Activated naive CD4-positive, alpha-beta T cell (primary cell): Measurements from ENCODE around the gene BANK1.
A peak's percentile ranks its signal among the peaks of the same experiment; 100 is the strongest.

ENCODE experiments used
- DNase-seq, 4 experiments: peaks; one replicate each; lab custom pipeline; 2025; lab: John Stamatoyannopoulos, UW

BANK1 gene

GRCh38 chr4:101790521-101791181 lies at the start of gene BANK1:
Gene BANK1 (plus strand): TSS chr4:101790730. CDS start chr4:101790881, 151 bp downstream.
- peak in 2 of 4 experiments; percentile 5 to 20 for DNase-seq

- no peak for DNase-seq
Measured at GRCh38 chr4:101753721-101754120, 36.8 kb upstream of the BANK1 start.

GRCh38 chr4:101756181-101756580 lies 34.3 kb upstream of the BANK1 start:
- no peak for DNase-seq

- DNase-seq, result no peak
Measured at GRCh38 chr4:101761405-101761804, 29.1 kb upstream of the BANK1 start.

GRCh38 chr4:101762025-101762424 lies 28.5 kb upstream of the BANK1 start:
- DNase-seq, result no peak

DNA sequence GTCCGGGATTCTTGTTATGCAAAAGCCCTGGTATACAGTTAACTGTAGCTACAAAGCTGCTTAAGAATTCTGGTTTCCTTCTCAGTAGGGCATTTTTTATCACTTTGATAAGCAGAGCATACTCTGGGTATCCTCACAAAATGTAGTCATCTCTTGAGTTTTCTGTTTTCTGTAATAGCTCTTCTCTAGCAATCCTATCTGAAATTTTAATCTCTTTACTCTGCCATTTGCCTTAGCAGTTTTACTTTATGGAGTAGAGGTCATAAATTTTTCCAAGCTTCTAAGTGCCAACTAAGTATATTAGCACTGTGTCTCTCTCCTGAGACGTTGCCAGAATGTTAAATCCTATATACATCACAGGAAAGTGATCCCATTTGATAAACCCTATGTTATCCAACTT lies 28.0 kb upstream of the BANK1 start:
- DNase-seq, result no peak

- DNase-seq, result no peak
Measured at GRCh38 chr4:101763576-101763975, 27.0 kb upstream of the BANK1 start.

DNA sequence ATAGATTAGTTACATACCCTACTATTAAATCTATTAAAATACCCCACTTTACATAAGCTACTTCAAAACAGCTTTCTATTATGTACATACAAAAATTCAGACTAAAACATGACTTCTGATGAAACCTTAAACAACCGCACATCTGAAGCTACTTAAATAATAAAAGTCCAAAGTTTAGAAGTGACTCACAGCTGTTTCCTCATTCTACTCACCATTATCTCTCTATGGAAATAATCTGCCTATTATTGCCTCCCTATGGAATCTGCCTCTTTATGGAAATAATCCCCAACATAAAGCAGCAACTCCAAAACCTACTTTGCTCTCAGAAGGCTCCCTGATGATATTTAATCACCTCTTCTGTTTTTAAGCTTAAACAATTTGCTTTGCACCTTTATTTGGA lies 15.7 kb upstream of the BANK1 start:
- DNase-seq, result no peak

GRCh38 chr4:101777431-101777830 lies 13.1 kb upstream of the BANK1 start:
- DNase-seq, result no peak

GRCh38 chr4:101780284-101780683 lies 10.2 kb upstream of the BANK1 start:
- DNase-seq, result no peak

- DNase-seq, result no peak
Measured at GRCh38 chr4:101782546-101782945, 8.0 kb upstream of the BANK1 start.

DNA sequence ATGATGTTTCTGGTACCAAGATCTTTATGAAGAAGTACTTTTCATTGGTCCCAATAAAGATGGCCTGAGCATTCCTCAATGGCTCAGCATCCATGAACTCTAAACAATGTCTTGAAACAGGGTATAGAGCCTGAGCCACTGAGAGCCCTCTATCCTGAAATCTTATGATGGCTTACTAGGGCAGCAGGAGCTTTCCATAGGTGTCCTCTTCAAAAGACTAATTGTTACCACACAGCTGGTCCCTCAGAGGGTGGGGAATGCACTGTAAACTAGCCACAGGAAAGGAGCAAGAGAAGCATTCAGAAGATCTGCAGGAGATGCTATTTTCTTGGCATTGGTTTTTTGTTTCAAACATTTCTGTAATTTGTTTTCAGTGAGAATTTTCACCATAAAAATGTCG lies 5.6 kb upstream of the BANK1 start:
- no peak for DNase-seq

GRCh38 chr4:101785486-101785885 lies 5.0 kb upstream of the BANK1 start:
- no peak for DNase-seq

DNA sequence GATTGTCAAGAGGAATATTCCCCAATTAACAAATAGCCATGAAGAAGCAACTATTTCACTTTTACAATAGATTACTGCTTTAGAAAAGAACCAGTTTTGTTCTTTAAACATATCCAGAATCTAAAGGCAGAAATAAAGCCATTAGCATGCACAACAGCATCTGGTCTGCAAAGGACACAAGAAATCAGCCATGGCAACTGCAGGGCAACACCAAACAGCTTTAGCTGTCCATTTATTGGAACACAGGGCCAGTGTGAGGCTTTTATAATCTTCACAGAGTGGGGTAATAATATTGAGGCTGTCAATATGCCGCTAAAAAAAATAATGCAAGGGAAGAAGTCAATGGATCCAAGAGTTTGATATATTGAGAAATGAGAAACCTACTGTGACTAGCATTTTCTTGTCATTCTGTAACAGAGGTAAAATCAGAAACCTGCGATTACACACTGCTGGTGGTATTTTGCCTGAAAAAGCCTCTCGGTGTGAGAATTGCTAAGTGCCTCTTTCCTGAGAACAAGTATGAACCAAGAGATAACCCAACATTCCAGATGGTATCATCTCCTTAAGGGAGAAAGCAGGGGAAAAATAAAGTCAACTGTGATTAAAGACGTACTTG lies 2.7 kb upstream of the BANK1 start:
- DNase-seq, result no peak

DNA sequence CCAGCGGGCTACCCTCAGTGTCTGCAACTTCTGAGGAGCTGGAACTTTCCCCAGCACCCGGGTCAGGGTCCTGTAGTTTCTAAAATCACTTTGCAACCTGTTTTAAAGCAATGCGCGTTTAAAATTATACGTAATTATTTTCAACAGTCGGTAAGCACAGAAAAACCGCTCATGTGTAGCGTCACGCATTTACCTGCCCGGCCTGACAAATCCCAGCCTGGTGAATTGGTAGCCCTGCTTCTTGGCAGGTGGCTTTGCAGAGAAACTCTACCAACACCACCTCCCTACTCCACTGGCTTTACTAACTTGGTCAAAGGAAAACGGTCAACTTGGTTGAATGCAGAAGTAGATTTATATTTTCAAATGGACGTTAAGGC lies 640 bp downstream of the BANK1 start:
- DNase-seq, result no peak

DNA sequence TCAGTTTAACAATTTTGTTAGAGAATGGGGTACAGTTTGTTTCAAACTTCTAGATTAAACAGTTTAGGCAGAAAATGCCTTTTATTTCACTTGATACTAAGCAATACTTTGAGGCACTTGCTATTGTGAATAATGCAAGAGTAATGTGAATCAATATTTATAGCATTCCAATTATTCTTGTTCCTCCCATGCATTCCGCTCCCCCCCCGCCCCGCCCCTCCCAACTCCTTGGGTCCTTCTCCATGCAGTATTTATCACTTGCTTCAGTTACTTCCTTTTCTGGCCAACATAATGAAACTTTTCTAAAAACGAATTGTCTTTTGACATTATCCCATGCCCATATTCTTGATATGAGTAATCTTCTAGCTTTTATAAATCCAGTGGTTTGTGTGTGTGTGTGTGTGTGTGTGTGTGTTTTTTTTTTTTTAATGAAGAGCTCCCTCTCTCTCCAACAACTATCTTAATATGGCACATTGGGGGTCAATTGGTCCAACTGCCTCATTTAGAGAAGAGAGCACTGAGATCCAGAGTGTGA lies 1.6 kb downstream of the BANK1 start:
- no peak for DNase-seq

DNA sequence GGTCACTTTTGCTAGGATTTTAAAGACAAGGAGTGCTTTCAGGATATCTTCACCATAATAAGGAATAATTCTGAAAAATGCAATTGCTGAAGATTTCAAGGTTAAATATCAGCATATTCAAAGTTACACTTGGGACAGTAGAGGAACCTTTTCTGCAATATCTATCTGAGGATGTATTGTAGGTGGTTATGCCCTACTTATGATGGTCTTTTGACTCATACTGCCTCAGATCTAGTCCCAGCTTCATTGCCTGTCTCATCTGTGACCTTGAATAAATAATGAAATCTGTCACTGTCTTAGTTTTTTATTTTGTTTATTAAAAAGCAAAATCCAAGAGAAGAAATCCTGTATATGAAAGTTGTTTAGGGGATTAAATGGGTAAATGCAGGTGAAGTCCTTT lies 2.9 kb downstream of the BANK1 start:
- DNase-seq, result no peak

DNA sequence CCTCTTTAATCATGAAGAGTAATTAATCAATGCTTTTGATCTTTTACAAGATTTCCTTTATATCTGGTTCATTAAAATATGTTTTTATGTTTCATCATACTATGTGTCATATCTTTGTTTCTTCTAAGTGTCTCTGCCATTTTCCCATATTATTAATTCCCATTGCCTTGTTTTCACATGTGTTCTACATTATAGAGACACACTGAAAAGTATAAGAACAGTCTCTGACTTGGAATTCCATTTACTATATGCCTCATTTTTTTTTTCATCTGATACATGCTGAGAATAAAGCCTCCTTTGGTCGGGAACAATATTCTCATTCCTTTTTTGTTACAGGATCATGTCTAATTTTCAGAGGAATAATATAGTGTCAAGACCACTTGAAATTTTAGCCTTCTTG lies 4.3 kb downstream of the BANK1 start:
- DNase-seq, result no peak

- no peak for DNase-seq
Measured at GRCh38 chr4:101795704-101796103, 5.2 kb downstream of the BANK1 start.

DNA sequence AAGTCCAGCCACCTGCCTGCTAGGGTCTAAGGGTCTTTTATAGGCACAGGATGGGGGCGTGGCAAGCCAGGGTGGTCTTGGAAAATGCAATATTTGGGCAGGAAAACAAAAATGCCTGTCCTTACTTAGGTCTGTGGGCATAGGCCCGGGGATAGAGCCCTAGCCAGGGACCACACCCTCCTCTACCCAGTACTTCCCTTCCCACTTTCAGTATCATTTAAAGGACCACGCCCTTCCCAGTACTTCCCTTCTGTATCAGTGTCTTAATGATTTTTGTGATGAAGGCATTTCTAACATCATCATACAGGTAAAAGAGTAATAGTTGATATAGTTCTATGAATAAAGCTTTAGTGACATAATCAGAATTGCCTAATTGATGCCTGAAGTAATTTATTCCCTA lies 11.4 kb downstream of the BANK1 start:
- DNase-seq, result no peak

- DNase-seq, result no peak
Measured at GRCh38 chr4:101806914-101807313, 16.4 kb downstream of the BANK1 start.

- no peak for DNase-seq
Measured at GRCh38 chr4:101807351-101807750, 16.8 kb downstream of the BANK1 start.

- no peak for DNase-seq
Measured at GRCh38 chr4:101813604-101814003, 23.1 kb downstream of the BANK1 start.

GRCh38 chr4:101818362-101818761 lies 27.8 kb downstream of the BANK1 start:
- no peak for DNase-seq
